ENCODE data around the gene CNGA4. TPM values are rescaled to one million over a fixed set of nuclear protein-coding genes. Genes with fewer than 3 reads are reported as not detected.

CNGA4 gene
- polyA plus RNA-seq, 3 donors: 0.69 TPM; not detected in 2

- no peaks in the 10 kb centered on the region for H3K27me3 ChIP-seq (ENCODE audit: control insufficient read depth in 2 of 2, insufficient read depth in 2 of 2, low read length in 2 of 2)
- H2AFZ ChIP-seq (ENCODE audit: insufficient read depth, low read depth, low read length, poor library complexity, severe bottlenecking): no peak overlapping the region
- H3K79me2 ChIP-seq (ENCODE audit: insufficient read depth, low read length): peaks cover 96% of the 10 kb centered on the region
- H3K36me3 Mint-ChIP-seq: peaks cover 23 to 38% of the 10 kb centered on the region in 2 donors
- peak overlapping the region in 1 of 2 donors; percentile 42 for H3K27ac ChIP-seq (ENCODE audit: low read depth in 1 of 2, low read length in 2 of 2)
- H3K4me3 Mint-ChIP-seq: peak overlapping the region in 1 of 2 donors; percentile 46
- H3K27me3 Mint-ChIP-seq (ENCODE audit: low read depth in 3 of 3): peaks cover 0 to 1% (median 0%) of the 10 kb centered on the region in 3 donors
- no peaks in the 10 kb centered on the region for H3K9me3 Mint-ChIP-seq
- peak overlapping the region in 1 of 3 experiments; percentile 34 for H3K4me3 ChIP-seq (replicated peaks in 1 of 3; ENCODE audit: low read depth in 2 of 3, low read length in 3 of 3)
- peak overlapping the region; percentile 21 to 90 (median 76) for H3K27ac Mint-ChIP-seq
- intact Hi-C loops (cut with micrococcal nuclease): loop anchor here (5.0 to 10.0 kb wide), 3 partner anchors 382 to 455 kb away; partner anchors contain the start of genes TAF10 (in 2 of the 2), MRPL17 (in 1 of the 2) and TPP1 (in 1 of the 2)
- peaks cover 0 to 16% of the 10 kb centered on the region in 2 donors for H3K36me3 ChIP-seq (replicated peaks in 1 of 2; ENCODE audit: control insufficient read depth in 1 of 2, insufficient read depth in 2 of 2, low read length in 2 of 2)
- no peak for TF ChIP-seq CTCF (IDR thresholded peaks at IDR 0.05)
- peaks cover 78% of the 10 kb centered on the region for H3K4me1 Mint-ChIP-seq
- peak overlapping the region; percentile 17 for H3K4me2 ChIP-seq (replicated peaks; ENCODE audit: extremely low read depth, low read length, poor library complexity, severe bottlenecking)
- WGBS (ENCODE audit: insufficient coverage): 0% methylated on average over 1 of the region's 2 CpGs
- no peak overlapping the region for H3K9ac ChIP-seq (ENCODE audit: insufficient read depth, low read length, poor library complexity, severe bottlenecking)
- H3K4me1 ChIP-seq (ENCODE audit: control insufficient read depth in 1 of 2, insufficient read depth in 2 of 2, low read length in 2 of 2): peaks cover 60 to 87% of the 10 kb centered on the region in 2 donors
- no peaks in the 10 kb centered on the region for H4K20me1 ChIP-seq (ENCODE audit: insufficient read depth, low read length)
- H3K9me3 ChIP-seq (replicated peaks in 1 of 2; ENCODE audit: control insufficient read depth in 1 of 2, insufficient read depth in 1 of 2, low read length in 2 of 2): no peaks in the 10 kb centered on the region
- peak in 2 of 3 donors; percentile 46 to 49 for DNase-seq
Measured at GRCh38 chr11:6229911-6230310, 9.0 kb upstream of the CNGA4 start.

- Histone ChIP-seq H3K9ac (ENCODE audit: insufficient read depth, low read length, poor library complexity, severe bottlenecking) (no peak overlapping the region), H4K20me1 (ENCODE audit: insufficient read depth, low read length) (no peaks in the 10 kb centered on the region), H3K4me2 (replicated peaks; ENCODE audit: extremely low read depth, low read length, poor library complexity, severe bottlenecking) (peak overlapping the region; percentile 82), H2AFZ (ENCODE audit: insufficient read depth, low read depth, low read length, poor library complexity, severe bottlenecking) (no peak overlapping the region), H3K27me3 (ENCODE audit: control insufficient read depth in 2 of 2, insufficient read depth in 2 of 2, low read length in 2 of 2) (no peaks in the 10 kb centered on the region), H3K27ac (ENCODE audit: low read depth in 1 of 2, low read length in 2 of 2) (peak overlapping the region in 1 of 2 donors; percentile 97), H3K36me3 (replicated peaks in 1 of 2; ENCODE audit: control insufficient read depth in 1 of 2, insufficient read depth in 2 of 2, low read length in 2 of 2) (peaks cover 0 to 16% of the 10 kb centered on the region in 2 donors), H3K9me3 (replicated peaks in 1 of 2; ENCODE audit: control insufficient read depth in 1 of 2, insufficient read depth in 1 of 2, low read length in 2 of 2) (no peaks in the 10 kb centered on the region), H3K4me3 (replicated peaks in 1 of 3; ENCODE audit: low read depth in 2 of 3, low read length in 3 of 3) (peak overlapping the region in 1 of 3 experiments; percentile 81), H3K79me2 (ENCODE audit: insufficient read depth, low read length) (peaks cover 66% of the 10 kb centered on the region), H3K4me1 (ENCODE audit: control insufficient read depth in 1 of 2, insufficient read depth in 2 of 2, low read length in 2 of 2) (peaks cover 47 to 76% of the 10 kb centered on the region in 2 donors)
- Mint-ChIP-seq H3K9me3 (no peaks in the 10 kb centered on the region), H3K36me3 (peaks cover 13 to 26% of the 10 kb centered on the region in 2 donors), H3K4me1 (peaks cover 52% of the 10 kb centered on the region), H3K4me3 (peak overlapping the region in 1 of 2 donors; percentile 60), H3K27ac (peak overlapping the region in 5 of 7 donors; percentile 3 to 99 (median 65)), H3K27me3 (ENCODE audit: low read depth in 3 of 3) (peaks cover 0 to 1% (median 0%) of the 10 kb centered on the region in 3 donors)
- intact Hi-C loops (cut with micrococcal nuclease): loop anchor here (5.0 to 10.0 kb wide), 3 partner anchors 379 to 452 kb away; partner anchors contain the start of genes TAF10 (in 2 of the 2), MRPL17 (in 1 of the 2) and TPP1 (in 1 of the 2)
- TF ChIP-seq CTCF (IDR thresholded peaks at IDR 0.05): no peak
- DNase-seq: peak in 2 of 3 donors; percentile 17 to 27
Measured at GRCh38 chr11:6232899-6233298, 6.0 kb upstream of the CNGA4 start.
